ENCODE results near the gene C17orf78. TPM values are rescaled to one million over a fixed set of nuclear protein-coding genes. Genes with fewer than 3 reads are reported as not detected.
A peak's percentile ranks its signal among the peaks of the same experiment; 100 is the strongest.
"Not testable (repeated sequence)": the region's sequence is repeated elsewhere in the genome, so short reads cannot be mapped to it uniquely, and the experiment has no call there.

Gene C17orf78
- total and polyA plus RNA-seq, 7 experiments from 2014 or later, result not detected

DNA sequence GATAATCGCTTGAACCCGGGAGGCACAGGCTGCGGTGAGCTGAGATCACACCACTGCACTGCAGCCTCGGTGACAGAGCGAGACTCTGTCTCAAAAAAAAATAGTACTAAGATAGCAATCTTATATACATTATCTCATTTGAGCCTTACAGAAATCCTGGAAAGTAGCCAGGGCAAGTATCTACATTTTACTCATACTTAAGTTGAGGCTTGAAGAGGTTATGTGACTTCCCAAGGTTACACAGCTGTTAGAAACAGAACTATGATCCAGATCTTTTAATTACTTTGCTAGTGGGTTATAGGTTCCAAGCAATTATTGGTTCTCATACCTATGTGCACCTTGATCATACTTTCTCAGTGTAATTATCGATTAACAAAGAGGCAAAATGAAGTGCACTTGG lies 15.4 kb downstream of the C17orf78 start:
- ChIA-PET CTCF (interaction anchor here (0.9 kb wide), 1 partner anchor 450 kb away, joined by 3 read pairs; no protein-coding TSS in a partner anchor), POLR2A (interaction anchor here (1.1 kb wide), 1 partner anchor 12 kb away, joined by 3 read pairs; no protein-coding TSS in a partner anchor)
- Mint-ChIP-seq H3K4me1 (peaks cover 0 to 19% (median 13%) of the 10 kb centered on the region in 7 donors), H3K27me3 (no peaks in the 10 kb centered on the region), H3K9me3 (no peaks in the 10 kb centered on the region), H3K4me3 (no peak overlapping the region), H3K36me3 (peaks cover 0 to 11% (median 0%) of the 10 kb centered on the region in 5 donors), H3K27ac (no peak overlapping the region)
- ATAC-seq, result no peak
- H3K27me3 ChIP-seq (ENCODE audit: control insufficient read depth in 2 of 2, insufficient read depth in 2 of 2, low read length in 2 of 2), result no peaks in the 10 kb centered on the region
- no peak for DNase-seq
- H3K4me3 ChIP-seq (ENCODE audit: low read length), result no peak overlapping the region
- H3K27ac ChIP-seq (ENCODE audit: low read depth, low read length), result no peak overlapping the region
- no peaks in the 10 kb centered on the region for H3K9me3 ChIP-seq (ENCODE audit: control insufficient read depth in 2 of 3, low read length in 3 of 3)
- H3K36me3 ChIP-seq (ENCODE audit: control insufficient read depth in 2 of 3, insufficient read depth in 3 of 3, low read length in 3 of 3), result no peaks in the 10 kb centered on the region
- peaks cover 0 to 6% of the 10 kb centered on the region in 2 donors for H3K4me1 ChIP-seq (ENCODE audit: control insufficient read depth in 2 of 2, insufficient read depth in 2 of 2, low read length in 2 of 2)
- intact Hi-C loops (cut with micrococcal nuclease), result no loop called here

DNA sequence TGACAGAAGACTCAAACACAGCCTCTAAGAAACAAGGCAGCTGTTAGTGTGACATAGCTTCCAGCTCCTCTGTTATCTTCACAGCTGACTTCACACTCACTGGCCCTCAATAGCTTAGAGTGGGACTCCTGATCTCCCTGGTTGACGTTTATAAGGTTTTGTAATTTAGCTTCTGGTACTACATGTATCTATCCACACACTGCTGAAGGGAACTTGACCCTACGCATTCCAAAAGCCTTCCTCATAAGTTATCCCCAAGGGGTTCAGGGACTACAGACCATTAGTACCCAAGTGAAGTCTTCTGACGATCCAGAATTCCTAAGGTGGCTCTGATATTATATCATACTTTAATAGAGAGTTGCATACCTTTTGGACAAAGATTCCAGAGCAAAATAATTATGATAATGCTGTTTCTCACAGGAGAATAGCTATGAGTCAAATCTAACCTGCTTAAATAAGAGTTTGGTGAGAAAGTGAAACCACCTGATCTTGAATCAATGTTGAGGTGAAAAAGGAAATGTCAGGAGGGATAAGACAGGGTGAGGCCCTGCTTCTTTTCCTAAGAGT lies 16.3 kb downstream of the C17orf78 start:
- Histone ChIP-seq H3K4me1 (ENCODE audit: control insufficient read depth in 2 of 2, insufficient read depth in 2 of 2, low read length in 2 of 2) (peaks cover 0 to 6% of the 10 kb centered on the region in 2 donors), H3K27me3 (ENCODE audit: control insufficient read depth in 2 of 2, insufficient read depth in 2 of 2, low read length in 2 of 2) (no peaks in the 10 kb centered on the region), H3K27ac (ENCODE audit: low read depth, low read length) (no peak overlapping the region), H3K4me3 (ENCODE audit: low read length) (no peak overlapping the region), H3K9me3 (ENCODE audit: control insufficient read depth in 2 of 3, low read length in 3 of 3) (no peaks in the 10 kb centered on the region), H3K36me3 (ENCODE audit: control insufficient read depth in 2 of 3, insufficient read depth in 3 of 3, low read length in 3 of 3) (no peaks in the 10 kb centered on the region)
- intact Hi-C loops (cut with micrococcal nuclease), result no loop called here
- CTCF ChIA-PET, result interaction anchor here (0.9 kb wide), 2 partner anchors 18 to 449 kb away, joined by 3 read pairs; no protein-coding TSS in a partner anchor
- DNase-seq (no peak), ATAC-seq (no peak)
- peak overlapping the region in 3 of 9 donors; percentile 15 to 52 (median 47) for H3K27ac Mint-ChIP-seq
- peaks cover 0 to 21% (median 13%) of the 10 kb centered on the region in 7 donors for H3K4me1 Mint-ChIP-seq
- H3K36me3 Mint-ChIP-seq, result peaks cover 0 to 11% (median 0%) of the 10 kb centered on the region in 5 donors
- H3K9me3 Mint-ChIP-seq, result no peaks in the 10 kb centered on the region
- no peaks in the 10 kb centered on the region for H3K27me3 Mint-ChIP-seq
- H3K4me3 Mint-ChIP-seq, result peak overlapping the region in 2 of 10 donors; percentile 25 to 27
- POLR2A ChIA-PET, result interaction anchor here (0.6 to 1.1 kb wide), 2 partner anchors 11 to 1975 kb away, joined by 3 read pairs; no protein-coding TSS in a partner anchor

DNA sequence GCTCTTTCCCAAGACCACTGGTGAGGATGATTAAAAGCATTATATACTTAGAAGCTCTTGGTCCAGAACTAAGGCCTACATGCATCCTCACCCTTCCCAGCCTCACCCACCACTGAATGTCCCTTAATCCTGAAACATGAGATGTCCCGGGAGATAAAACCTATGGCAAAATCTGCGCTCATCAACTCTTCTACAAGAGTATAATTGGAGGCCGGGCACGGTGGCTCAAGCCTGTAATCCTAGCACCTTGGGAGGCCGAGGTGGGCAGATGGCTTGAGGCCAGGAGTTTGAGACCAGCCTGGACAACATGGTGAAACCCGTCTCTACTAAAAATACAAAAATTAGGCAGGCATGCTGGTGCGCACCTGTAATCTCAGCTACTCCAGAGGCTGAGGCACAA lies 17.6 kb downstream of the C17orf78 start:
- CTCF ChIA-PET, result no interaction called here
- Histone ChIP-seq H3K36me3 (ENCODE audit: control insufficient read depth in 2 of 3, insufficient read depth in 3 of 3, low read length in 3 of 3) (no peaks in the 10 kb centered on the region), H3K9me3 (ENCODE audit: control insufficient read depth in 2 of 3, low read length in 3 of 3) (no peaks in the 10 kb centered on the region), H3K4me3 (ENCODE audit: low read length) (no peak overlapping the region), H3K27me3 (ENCODE audit: control insufficient read depth in 2 of 2, insufficient read depth in 2 of 2, low read length in 2 of 2) (no peaks in the 10 kb centered on the region), H3K27ac (ENCODE audit: low read depth, low read length) (no peak overlapping the region), H3K4me1 (ENCODE audit: control insufficient read depth in 2 of 2, insufficient read depth in 2 of 2, low read length in 2 of 2) (peaks cover 0 to 6% of the 10 kb centered on the region in 2 donors)
- H3K27me3 Mint-ChIP-seq, result no peaks in the 10 kb centered on the region
- no peak for ATAC-seq
- no peak overlapping the region for H3K4me3 Mint-ChIP-seq
- peaks cover 6 to 25% (median 17%) of the 10 kb centered on the region in 7 donors for H3K4me1 Mint-ChIP-seq
- no peak for DNase-seq
- intact Hi-C loops (cut with micrococcal nuclease), result no loop called here
- POLR2A ChIA-PET, result no interaction called here
- H3K27ac Mint-ChIP-seq, result no peak overlapping the region
- peaks cover 0 to 5% (median 0%) of the 10 kb centered on the region in 5 donors for H3K36me3 Mint-ChIP-seq
- H3K9me3 Mint-ChIP-seq, result no peaks in the 10 kb centered on the region

GRCh38 chr17:37399265-37399803 lies 23.5 kb downstream of the C17orf78 start:
- no peak for DNase-seq
- H3K27ac Mint-ChIP-seq, result peak overlapping the region in 1 of 9 donors; percentile 4
- no peaks in the 10 kb centered on the region for H3K9me3 Mint-ChIP-seq
- no peaks in the 10 kb centered on the region for H3K27me3 ChIP-seq (ENCODE audit: control insufficient read depth in 2 of 2, insufficient read depth in 2 of 2, low read length in 2 of 2)
- peaks cover 6 to 24% (median 12%) of the 10 kb centered on the region in 7 donors for H3K4me1 Mint-ChIP-seq
- no peak overlapping the region for H3K27ac ChIP-seq (ENCODE audit: low read depth, low read length)
- no peaks in the 10 kb centered on the region for H3K4me1 ChIP-seq (ENCODE audit: control insufficient read depth in 2 of 2, insufficient read depth in 2 of 2, low read length in 2 of 2)
- no peaks in the 10 kb centered on the region for H3K27me3 Mint-ChIP-seq
- no peak overlapping the region for H3K4me3 Mint-ChIP-seq
- POLR2A ChIA-PET, result no interaction called here
- H3K36me3 ChIP-seq (ENCODE audit: control insufficient read depth in 2 of 3, insufficient read depth in 3 of 3, low read length in 3 of 3), result no peaks in the 10 kb centered on the region
- CTCF ChIA-PET, result no interaction called here
- H3K36me3 Mint-ChIP-seq, result peaks cover 0 to 4% (median 0%) of the 10 kb centered on the region in 5 donors
- H3K4me3 ChIP-seq (ENCODE audit: low read length), result no peak overlapping the region
- no peaks in the 10 kb centered on the region for H3K9me3 ChIP-seq (ENCODE audit: control insufficient read depth in 2 of 3, low read length in 3 of 3)
- no peak for ATAC-seq
- intact Hi-C loops (cut with micrococcal nuclease), result no loop called here

DNA sequence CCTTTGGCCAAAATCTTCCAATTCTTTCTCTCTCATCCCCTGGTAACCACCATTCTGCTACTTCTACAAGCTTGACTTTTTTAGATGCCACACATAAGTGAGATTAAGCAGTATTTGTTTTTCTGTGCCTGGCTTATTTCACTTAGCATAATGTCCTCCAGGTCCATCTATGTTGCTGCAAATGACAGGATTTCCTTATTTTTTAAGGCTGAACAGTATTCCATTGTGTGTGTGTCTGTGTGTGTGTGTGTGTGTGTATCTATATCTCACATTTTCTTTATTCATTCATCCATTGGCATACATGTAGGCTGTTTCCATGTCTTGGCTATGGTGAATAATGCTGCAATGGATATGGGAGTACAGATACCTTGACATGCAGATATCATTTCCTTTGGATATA lies 24.7 kb downstream of the C17orf78 start:
- H3K27me3 Mint-ChIP-seq, result no peaks in the 10 kb centered on the region
- ChIA-PET POLR2A (no interaction called here), CTCF (no interaction called here)
- no peaks in the 10 kb centered on the region for H3K36me3 ChIP-seq (ENCODE audit: control insufficient read depth in 2 of 3, insufficient read depth in 3 of 3, low read length in 3 of 3)
- no peaks in the 10 kb centered on the region for H3K27me3 ChIP-seq (ENCODE audit: control insufficient read depth in 2 of 2, insufficient read depth in 2 of 2, low read length in 2 of 2)
- H3K27ac Mint-ChIP-seq, result no peak overlapping the region
- H3K4me3 Mint-ChIP-seq, result no peak overlapping the region
- DNase-seq (no peak), ATAC-seq (no peak)
- peaks cover 0 to 4% of the 10 kb centered on the region in 2 donors for H3K4me1 ChIP-seq (ENCODE audit: control insufficient read depth in 2 of 2, insufficient read depth in 2 of 2, low read length in 2 of 2)
- H3K36me3 Mint-ChIP-seq, result peaks cover 0 to 10% (median 0%) of the 10 kb centered on the region in 5 donors
- no peak overlapping the region for H3K27ac ChIP-seq (ENCODE audit: low read depth, low read length)
- H3K4me1 Mint-ChIP-seq, result peaks cover 12 to 34% (median 20%) of the 10 kb centered on the region in 7 donors
- intact Hi-C loops (cut with micrococcal nuclease), result loop anchor here in 1 of 2 donors (10.0 kb wide), 1 partner anchor 796 kb away; the partner anchor contains the start of gene MRM1
- no peaks in the 10 kb centered on the region for H3K9me3 Mint-ChIP-seq
- no peaks in the 10 kb centered on the region for H3K9me3 ChIP-seq (ENCODE audit: control insufficient read depth in 2 of 3, low read length in 3 of 3)
- H3K4me3 ChIP-seq (ENCODE audit: low read length), result no peak overlapping the region

DNA sequence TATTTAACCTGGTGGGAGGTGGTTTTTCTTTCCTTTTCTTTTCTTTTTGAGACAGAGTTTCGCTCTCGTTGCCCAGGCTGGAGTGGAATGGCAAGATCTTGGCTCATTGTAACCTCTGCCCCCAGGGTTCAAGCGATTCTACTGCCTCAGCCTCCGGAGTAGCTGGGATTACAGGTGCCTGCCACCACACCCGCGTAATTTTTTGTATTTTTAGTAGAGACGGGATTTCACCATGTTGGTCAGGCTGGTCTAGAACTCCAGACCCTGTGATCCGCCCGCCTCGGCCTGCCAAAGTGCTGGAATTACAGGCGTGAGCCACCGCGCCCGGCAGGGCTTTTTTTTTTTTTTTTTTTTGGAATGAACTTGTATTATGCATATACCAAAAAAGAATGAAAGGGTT lies 29.7 kb downstream of the C17orf78 start:
- H3K27me3 Mint-ChIP-seq; ATAC-seq; H3K27ac ChIP-seq (ENCODE audit: low read depth, low read length); CTCF ChIA-PET; H3K9me3 Mint-ChIP-seq; DNase-seq; H3K4me3 ChIP-seq (ENCODE audit: low read length); H3K9me3 ChIP-seq (ENCODE audit: control insufficient read depth in 2 of 3, low read length in 3 of 3); H3K36me3 ChIP-seq (ENCODE audit: control insufficient read depth in 2 of 3, insufficient read depth in 3 of 3, low read length in 3 of 3); H3K27me3 ChIP-seq (ENCODE audit: control insufficient read depth in 2 of 2, insufficient read depth in 2 of 2, low read length in 2 of 2): not testable (repeated sequence)
- peaks cover 0 to 16% (median 0%) of the 10 kb centered on the region in 5 donors for H3K36me3 Mint-ChIP-seq
- POLR2A ChIA-PET, result interaction anchor here (0.6 to 1.3 kb wide), 5 partner anchors 15 to 1530 kb away, joined by 3 to 4 read pairs (median 3); no protein-coding TSS in a partner anchor
- peaks cover 5 to 11% of the 10 kb centered on the region in 2 donors for H3K4me1 ChIP-seq (ENCODE audit: control insufficient read depth in 2 of 2, insufficient read depth in 2 of 2, low read length in 2 of 2)
- intact Hi-C loops (cut with micrococcal nuclease), result loop anchor here in 1 of 2 donors (10.0 kb wide), 1 partner anchor 801 kb away; the partner anchor contains the start of gene MRM1
- H3K4me3 Mint-ChIP-seq, result peak overlapping the region; percentile 92 to 98 (median 95)
- H3K27ac Mint-ChIP-seq, result peak overlapping the region; percentile 5 to 93 (median 88)
- H3K4me1 Mint-ChIP-seq, result peaks cover 9 to 53% (median 39%) of the 10 kb centered on the region in 7 donors
